H7 (cell line): ENCODE measurements around the gene ACSM4. TPM values are rescaled to one million over a fixed set of nuclear protein-coding genes. Genes with fewer than 3 reads are reported as not detected.
"Not testable (repeated sequence)": the region's sequence is repeated elsewhere in the genome, so short reads cannot be mapped to it uniquely, and the experiment has no call there.

Source experiments
- DNase-seq: peaks from one replicate; pipeline ENCODE4 v3.0.0; 2012
- H3K27me3 ChIP-seq: 2 replicates; pipeline ENCODE4 v1.6.0; 2011; ENCODE audit warnings: mild to moderate bottlenecking, low read length; ENCODE audit not compliant: control insufficient read depth, insufficient read depth
- H3K36me3 ChIP-seq: replicated peaks from 2 replicates; pipeline ENCODE4 v1.5.1; 2011; ENCODE audit warnings: low read length; ENCODE audit not compliant: control insufficient read depth, insufficient read depth
- H3K4me3 ChIP-seq: 2 replicates; pipeline ENCODE4 v1.5.1; 2011; ENCODE audit warnings: low read depth, mild to moderate bottlenecking, control low read depth, low read length, moderate library complexity; ENCODE audit not compliant: insufficient read depth
- total RNA-seq: library from RNA; depleted of rRNA; stranded (reverse); fragments of >200 nt; shearing (Covaris generic); gene quantifications from 2 replicates; pipeline ENCODE4 v1.2.3, GENCODE V29; 2014

The ACSM4 gene
- total RNA-seq, 1 experiment from 2014 or later = 10.9 TPM

DNA sequence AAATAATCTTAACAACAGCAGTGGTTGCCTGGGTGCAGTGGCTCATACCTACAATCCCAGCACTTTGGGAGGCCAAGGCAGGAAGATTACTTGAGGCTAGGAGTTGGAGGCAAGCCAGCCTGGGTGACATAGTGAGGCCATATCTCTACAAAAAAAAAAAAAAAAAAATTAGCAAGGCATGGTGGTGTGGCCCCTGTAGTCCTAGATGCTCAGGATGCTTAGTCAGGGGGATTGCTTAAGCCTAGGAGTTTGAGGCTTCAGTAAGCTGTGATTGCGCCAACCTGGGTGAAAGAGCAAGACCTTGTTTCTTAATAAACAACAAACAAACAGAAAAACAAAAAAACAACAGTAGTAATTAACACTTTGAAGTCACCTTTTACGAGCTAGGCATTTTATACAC lies 642 bp upstream of the ACSM4 start:
- Histone ChIP-seq H3K36me3 (no peaks in the 10 kb centered on the region), H3K4me3 (no peak overlapping the region), H3K27me3 (no peaks in the 10 kb centered on the region)
- DNase-seq = no peak

DNA sequence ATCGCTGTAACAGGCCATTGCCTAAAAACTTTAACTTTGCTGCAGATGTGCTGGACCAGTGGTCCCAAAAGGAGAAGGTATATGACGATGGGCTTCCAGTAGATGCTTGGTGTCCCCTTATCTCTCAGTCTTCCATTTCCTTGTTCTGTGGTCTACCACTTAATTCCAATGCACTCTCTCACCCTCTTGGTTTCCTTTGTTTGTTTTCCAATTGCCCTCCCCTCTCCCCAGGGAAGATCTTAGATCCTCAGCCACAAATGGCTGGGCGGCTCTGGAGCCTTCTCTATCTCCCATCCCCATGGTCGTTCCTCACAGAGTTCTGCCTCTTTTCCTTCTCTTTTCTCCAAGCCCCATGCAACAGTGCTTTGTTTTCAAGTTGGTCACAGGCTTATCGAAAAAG lies 584 bp downstream of the ACSM4 start:
- DNase-seq = no peak
- no peaks in the 10 kb centered on the region for H3K27me3 ChIP-seq
- no peak overlapping the region for H3K4me3 ChIP-seq
- no peaks in the 10 kb centered on the region for H3K36me3 ChIP-seq

DNA sequence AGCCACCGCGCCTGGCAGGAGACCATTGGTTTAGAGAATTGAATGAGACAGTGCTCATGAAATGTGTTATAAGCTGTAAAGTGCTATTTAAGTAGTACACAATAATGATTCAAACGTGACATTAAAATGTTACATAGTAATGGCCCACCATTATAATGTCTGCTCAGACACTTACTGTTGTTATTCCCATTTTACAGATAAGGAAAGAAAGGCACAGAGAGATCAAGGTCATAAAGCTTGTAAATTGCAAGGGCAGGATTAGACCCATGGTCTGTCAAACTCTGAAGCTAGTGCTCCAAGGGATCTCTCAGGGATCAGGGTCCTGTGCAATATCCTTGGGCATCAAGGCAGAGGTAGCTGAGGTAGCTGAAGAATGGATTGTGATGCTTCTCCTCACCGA lies 6.2 kb downstream of the ACSM4 start:
- no peak overlapping the region for H3K4me3 ChIP-seq
- H3K27me3 ChIP-seq = no peaks in the 10 kb centered on the region
- no peaks in the 10 kb centered on the region for H3K36me3 ChIP-seq
- no peak for DNase-seq

DNA sequence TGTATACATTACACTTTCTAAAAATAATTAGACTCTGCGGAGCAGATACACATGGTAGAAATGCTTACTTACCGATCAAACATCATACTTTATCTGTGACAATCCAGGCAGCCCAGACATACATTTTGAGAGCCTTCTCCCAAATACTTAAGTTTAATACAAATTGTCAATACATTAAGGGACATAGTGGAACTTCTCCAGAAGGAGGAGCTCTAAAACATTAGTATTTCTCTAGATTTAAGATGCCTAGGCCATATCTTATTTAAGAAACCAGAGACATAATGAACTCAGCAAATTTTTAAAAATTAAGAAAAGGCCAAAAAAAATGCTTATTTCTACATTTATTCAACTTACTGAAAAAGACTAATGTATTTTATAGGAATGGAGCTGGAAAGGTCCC lies 16.1 kb downstream of the ACSM4 start:
- Histone ChIP-seq H3K27me3 (no peaks in the 10 kb centered on the region), H3K36me3 (no peaks in the 10 kb centered on the region), H3K4me3 (no peak overlapping the region)
- DNase-seq = no peak

DNA sequence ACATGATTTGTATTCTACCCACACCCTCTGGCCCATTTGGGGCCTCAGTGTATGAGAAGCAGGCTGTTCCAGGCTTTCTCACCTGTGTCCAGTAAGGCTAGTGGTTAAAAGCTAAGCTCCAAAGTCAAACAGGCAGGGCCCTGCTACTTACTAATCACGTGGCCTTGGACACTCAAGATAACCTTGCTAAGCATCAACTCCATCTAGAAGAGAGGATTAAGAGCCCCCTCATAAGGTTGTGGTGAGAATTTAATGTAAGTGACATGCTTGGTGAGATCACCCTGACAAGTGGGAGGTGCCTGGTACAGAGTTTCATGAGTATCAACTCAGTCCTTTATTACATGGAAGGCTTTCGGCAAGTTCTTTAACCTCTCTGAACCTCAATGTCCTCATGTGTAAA lies 17.8 kb downstream of the ACSM4 start:
- no peaks in the 10 kb centered on the region for H3K27me3 ChIP-seq
- no peak overlapping the region for H3K4me3 ChIP-seq
- DNase-seq = no peak
- H3K36me3 ChIP-seq = no peaks in the 10 kb centered on the region

DNA sequence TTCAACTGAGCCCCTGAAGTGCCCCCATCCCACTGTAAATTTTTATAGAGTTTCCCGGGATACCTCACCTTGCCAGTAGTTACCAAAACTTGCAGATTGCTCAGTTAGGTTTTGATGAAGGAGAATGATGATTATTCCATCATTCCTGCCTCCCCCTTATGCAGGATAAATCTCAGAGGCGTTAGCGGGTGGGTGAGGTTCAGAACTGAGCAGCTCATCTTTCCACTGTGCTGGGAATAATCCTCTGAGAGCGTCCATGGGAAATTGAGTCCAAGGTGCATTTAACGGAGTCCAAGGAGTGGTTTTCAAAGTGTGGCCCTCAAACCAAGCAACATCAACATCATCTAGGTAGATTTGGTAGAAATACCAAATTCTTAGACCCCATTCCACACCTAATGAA lies 18.7 kb downstream of the ACSM4 start:
- H3K36me3 ChIP-seq = no peaks in the 10 kb centered on the region
- H3K4me3 ChIP-seq = no peak overlapping the region
- no peaks in the 10 kb centered on the region for H3K27me3 ChIP-seq
- DNase-seq = no peak

DNA sequence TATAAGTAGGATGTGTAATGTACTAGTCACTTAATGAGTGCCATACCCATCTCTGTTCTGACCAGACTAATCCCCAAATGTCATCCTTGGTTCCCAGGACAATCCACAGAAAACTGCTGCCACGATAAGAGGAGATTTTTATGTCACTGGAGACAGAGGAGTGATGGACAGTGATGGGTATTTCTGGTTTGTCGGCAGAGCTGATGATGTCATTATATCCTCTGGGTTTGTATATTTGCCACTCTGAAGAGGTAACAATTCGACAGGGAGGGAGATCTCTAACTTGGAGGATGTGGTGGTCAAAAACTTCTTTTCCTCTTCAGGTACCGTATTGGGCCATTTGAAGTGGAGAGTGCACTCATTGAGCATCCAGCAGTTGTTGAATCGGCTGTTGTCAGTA lies 20.3 kb downstream of the ACSM4 start:
- no peaks in the 10 kb centered on the region for H3K27me3 ChIP-seq
- DNase-seq = no peak
- H3K36me3 ChIP-seq = no peaks in the 10 kb centered on the region
- no peak overlapping the region for H3K4me3 ChIP-seq

DNA sequence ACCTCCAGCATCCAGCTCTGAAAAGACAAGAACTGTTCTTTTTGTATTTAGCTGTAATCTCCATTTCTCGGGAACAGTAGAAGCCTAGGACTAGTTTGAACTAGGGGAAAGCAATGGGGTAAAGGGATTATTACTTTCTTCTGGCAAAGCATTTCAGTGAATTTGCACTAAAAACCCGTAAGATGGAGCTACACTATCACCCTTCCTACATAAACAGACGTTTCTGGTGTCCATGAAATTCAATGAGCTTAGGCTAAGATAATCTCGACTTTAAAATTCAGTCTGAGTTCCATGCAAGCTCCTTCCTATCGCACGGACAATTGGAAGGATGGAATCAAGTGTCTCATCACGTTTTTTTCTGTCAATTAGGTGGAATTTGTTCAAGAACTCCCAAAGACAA lies 24.0 kb downstream of the ACSM4 start:
- Histone ChIP-seq H3K36me3 (no peaks in the 10 kb centered on the region), H3K27me3 (no peaks in the 10 kb centered on the region)

DNA sequence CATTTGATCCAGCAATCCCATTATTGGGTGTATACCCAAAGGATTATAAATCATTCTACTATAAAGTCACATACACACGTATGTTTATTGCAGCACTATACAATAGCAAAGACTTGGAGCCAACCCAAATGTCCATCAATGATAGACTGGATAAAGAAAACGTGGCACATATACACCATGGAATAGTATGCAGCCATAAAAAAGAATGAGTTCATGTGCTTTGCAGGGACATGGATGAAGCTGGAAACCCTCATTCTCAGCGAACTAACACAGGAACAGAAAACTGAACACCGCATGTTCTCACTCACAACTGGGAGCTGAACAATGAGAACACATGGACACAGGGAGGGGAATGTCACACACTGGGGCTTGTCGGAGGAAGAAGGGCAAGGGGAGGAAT lies 33.9 kb downstream of the ACSM4 start:
- H3K36me3 ChIP-seq, DNase-seq, H3K4me3 ChIP-seq, H3K27me3 ChIP-seq: not testable (repeated sequence)

More for the DNA sequence above, 24.0 kb downstream of the ACSM4 start:
- H3K4me3 ChIP-seq = no peak overlapping the region
- DNase-seq = no peak

DNA sequence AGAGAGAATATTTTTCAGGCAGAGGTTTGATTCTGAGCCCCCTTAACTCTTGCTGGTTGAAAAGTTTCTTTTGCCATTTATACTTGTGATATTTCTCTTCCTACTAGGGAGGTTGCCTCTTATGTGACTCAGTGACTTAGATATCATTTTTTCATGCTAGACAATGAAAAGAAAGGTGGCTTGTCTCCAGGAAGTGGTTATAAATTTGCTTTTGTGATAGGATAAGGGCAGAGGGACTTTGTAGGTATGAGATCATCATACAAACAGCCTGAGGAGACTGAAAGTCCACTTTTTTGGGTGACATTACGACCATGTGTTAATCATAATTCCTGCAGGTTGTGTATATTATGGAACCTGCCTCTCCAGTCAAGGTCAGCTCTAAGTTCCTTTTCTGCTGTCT lies 35.8 kb downstream of the ACSM4 start:
- Histone ChIP-seq H3K4me3 (no peak overlapping the region), H3K27me3 (no peaks in the 10 kb centered on the region), H3K36me3 (no peaks in the 10 kb centered on the region)
- DNase-seq = no peak

DNA sequence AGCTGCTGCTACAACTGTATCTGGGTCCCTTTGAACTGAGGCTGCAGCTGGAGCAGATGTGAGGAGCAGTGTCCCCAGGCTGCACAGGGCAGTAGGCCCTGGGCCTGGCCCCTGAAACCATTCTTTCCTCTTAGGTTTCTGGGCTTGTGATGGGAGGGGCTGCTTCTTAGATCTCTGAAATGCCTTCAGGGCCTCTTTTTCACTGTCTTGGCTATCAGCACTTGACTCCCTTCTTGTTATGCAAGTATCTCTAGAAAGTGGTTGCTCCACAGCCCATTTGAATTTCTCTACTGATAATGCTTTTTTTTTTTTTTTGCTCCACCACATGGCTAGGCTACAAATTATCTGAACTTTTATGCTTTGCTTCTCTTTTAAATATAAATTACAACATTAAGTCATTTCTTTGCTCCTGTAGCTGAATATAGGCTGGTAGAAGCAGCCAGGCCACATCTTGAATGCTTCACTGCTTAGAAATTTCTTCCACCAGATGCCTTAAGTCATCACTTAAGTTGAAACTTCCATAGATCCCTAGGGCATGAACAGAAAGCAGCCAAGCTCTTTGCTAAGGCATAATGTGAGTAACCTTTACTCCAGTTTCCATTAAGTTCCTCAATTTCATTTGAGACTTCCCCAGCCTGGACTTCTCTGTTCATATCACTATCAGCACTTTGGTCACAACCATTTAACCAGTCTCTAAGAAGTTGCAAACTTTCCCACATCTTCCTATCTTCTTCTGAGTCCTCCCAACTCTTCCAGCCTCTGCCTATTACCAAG lies 41.1 kb downstream of the ACSM4 start:
- Histone ChIP-seq H3K4me3 (no peak overlapping the region), H3K36me3 (no peaks in the 10 kb centered on the region), H3K27me3 (no peaks in the 10 kb centered on the region)
- no peak for DNase-seq

DNA sequence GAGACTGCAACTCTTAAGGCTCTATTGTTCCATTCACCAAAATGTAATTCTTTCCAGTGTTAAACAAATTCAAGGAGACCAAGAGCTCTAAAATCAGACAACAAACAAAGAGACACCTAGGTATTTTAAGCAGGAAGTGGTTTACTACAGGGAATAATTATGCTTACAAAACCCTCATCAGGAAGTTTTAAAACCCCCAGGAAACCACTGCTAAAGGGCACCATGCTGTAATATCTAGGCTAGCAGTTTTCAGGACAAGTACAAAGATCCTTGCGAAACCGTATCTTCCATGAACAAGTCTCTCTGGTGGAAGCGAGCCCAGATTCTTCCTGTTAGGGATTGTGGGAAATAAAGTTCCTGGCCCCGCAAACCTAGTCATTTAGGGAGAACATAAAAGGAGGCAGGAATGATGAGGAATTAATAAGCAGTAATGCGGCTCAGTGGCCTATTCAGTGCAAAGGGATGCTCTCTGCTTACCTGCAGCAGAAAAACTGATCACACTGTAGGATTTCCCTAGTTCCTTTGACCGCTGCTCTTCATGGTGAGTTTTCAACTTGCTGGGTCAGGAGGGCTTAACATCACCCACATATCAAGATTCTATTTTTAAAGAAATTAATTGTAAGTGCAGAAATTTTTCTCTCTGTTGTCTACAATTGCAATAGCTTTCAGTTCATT lies 42.8 kb downstream of the ACSM4 start:
- Histone ChIP-seq H3K36me3 (no peaks in the 10 kb centered on the region), H3K4me3 (no peak overlapping the region), H3K27me3 (no peaks in the 10 kb centered on the region)
- DNase-seq = no peak

DNA sequence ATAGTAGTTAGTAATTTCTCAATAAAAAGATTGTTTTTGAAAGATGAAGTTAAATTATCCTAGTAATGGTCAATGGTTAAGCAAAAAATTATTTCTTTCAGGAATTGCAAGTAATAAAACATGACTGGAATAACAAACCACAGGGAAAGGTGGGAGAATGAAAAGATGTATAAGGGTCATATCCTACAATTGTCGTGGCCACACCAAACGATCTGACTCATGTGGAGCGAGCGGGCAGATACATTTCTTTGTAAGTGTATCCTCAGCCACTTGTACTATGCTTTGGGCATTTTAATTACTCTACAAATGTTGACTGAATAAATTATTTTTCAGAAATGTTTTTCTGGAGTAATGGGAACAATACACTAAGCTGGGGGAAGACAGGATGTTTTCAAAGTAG lies 45.5 kb downstream of the ACSM4 start:
- Histone ChIP-seq H3K27me3 (no peaks in the 10 kb centered on the region), H3K4me3 (no peak overlapping the region), H3K36me3 (no peaks in the 10 kb centered on the region)
- no peak for DNase-seq

DNA sequence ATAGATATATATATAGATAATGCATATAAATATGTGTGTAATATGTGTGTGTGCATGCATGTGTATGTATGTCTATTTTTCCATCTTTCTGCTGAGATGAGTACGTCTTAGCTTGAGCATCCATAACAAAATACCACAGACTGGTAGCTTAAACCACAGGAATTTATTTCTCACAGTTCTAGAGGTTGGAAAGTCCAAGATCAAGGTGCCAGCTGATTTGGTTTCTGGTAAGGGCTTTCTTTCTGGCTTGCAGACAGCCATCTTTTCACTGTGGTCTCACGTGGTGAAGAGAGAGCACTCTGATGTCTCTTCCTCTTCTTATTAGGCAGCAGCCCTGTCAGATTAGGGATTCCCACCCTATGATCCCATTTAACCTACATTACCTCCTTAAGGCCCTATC lies 47.3 kb downstream of the ACSM4 start:
- Histone ChIP-seq H3K27me3 (no peaks in the 10 kb centered on the region), H3K36me3 (no peaks in the 10 kb centered on the region), H3K4me3 (no peak overlapping the region)
- no peak for DNase-seq

DNA sequence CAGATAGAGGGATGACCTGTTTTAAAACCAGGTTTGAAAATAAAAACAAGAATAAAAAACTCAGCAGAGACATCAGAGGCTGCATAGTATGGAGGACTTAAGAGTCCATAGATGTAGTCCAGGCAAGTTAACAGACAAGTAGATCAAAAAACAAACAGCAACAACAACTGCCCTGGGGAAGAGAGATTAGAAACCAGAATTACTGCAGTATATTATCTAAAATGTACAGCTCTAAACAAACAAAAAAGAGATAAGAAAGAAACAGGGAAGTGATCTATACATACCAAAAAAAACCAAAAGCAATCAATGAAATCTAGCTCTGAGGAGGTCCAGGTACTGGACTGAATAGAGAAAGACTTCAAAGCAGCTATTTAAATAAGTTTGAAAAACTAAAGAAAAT lies 48.8 kb downstream of the ACSM4 start:
- no peak for DNase-seq
- no peak overlapping the region for H3K4me3 ChIP-seq
- H3K36me3 ChIP-seq = no peaks in the 10 kb centered on the region
- H3K27me3 ChIP-seq = no peaks in the 10 kb centered on the region
